GM10266 (cell line): ENCODE results near the gene DDX46.

Experiments used
- DNase-seq: peaks from one replicate; pipeline ENCODE4 v3.0.0; 2012; ENCODE audit errors: extremely low spot score
- CTCF ChIP-seq: IDR thresholded peaks from 2 replicates; pipeline ENCODE4 v1.5.1; 2012; ENCODE audit warnings: mild to moderate bottlenecking, low read depth; ENCODE audit not compliant: control insufficient read depth, insufficient read depth; ENCODE audit errors: missing control alignments

Gene DDX46

GRCh38 chr5:134803821-134804220 is 45.2 kb downstream of the DDX46 start:
- TF ChIP-seq CTCF = no peak
- no peak for DNase-seq

GRCh38 chr5:134813407-134813806 is 54.8 kb downstream of the DDX46 start:
- DNase-seq = peak; percentile 35
- no peak for TF ChIP-seq CTCF

GRCh38 chr5:134813827-134814226 is 55.2 kb downstream of the DDX46 start:
- TF ChIP-seq CTCF = no peak
- DNase-seq = peak; percentile 26

- no peak for DNase-seq
- TF ChIP-seq CTCF = no peak
Measured at GRCh38 chr5:134817006-134817405, 58.4 kb downstream of the DDX46 start.

GRCh38 chr5:134818776-134819175 is 60.2 kb downstream of the DDX46 start:
- no peak for DNase-seq
- no peak for TF ChIP-seq CTCF

- DNase-seq = no peak
- TF ChIP-seq CTCF = no peak
Measured at GRCh38 chr5:134819407-134819963, 60.9 kb downstream of the DDX46 start.

- no peak for TF ChIP-seq CTCF
- DNase-seq = no peak
Measured at GRCh38 chr5:134821841-134822240, 63.3 kb downstream of the DDX46 start.
